HepG2 (cell line): ENCODE results near the gene HCFC2. TPM values are rescaled to one million over a fixed set of nuclear protein-coding genes. Genes with fewer than 3 reads are reported as not detected.

Source experiments
- ATAC-seq: fragments of 200-7000 bp; cut with Tn5 transposase; 3 replicates; pipeline ENCODE4 v1.9.1; 2020; ENCODE audit warnings: mild to moderate bottlenecking, moderate library complexity
- BruUV-seq: library from RNA; stranded (reverse); fragments of 400-500 nt; replicated peaks from 2 replicates; lab custom pipeline; 2021; lab: Mats Ljungman, UMichigan
- CTCF ChIA-PET: fragments of 300-600 bp; formaldehyde crosslinking; extraction: SDS; loops from one replicate; lab custom pipeline; 2021; ENCODE audit warnings: low total read pairs, inconsistent platforms, low intra/inter-chr PET ratio; lab: Yijun Ruan, JAX
- POLR2A ChIA-PET: fragments of 350-600 bp; sonication (Branson Sonifier 250); formaldehyde crosslinking; loops from one replicate; lab custom pipeline; 2020; ENCODE audit warnings: antibody characterized with exemption, inconsistent platforms; lab: Yijun Ruan, JAX
- DNase-seq: peaks from one replicate; pipeline ENCODE4 v3.0.0-alpha.2; 2015; ENCODE audit warnings: low spot score
- FAIRE-seq: peaks from 3 replicates; lab custom pipeline; 2011; peaks lifted over from hg19 to GRCh38; lab: Jason Lieb, UNC
- H2AFZ ChIP-seq: one replicate; pipeline ENCODE4 v1.6.1; 2011; ENCODE audit warnings: low read length, inconsistent platforms
- H3K27ac ChIP-seq: fragments of 300-600 bp; 3 replicates; pipeline ENCODE4 v1.8.0; 2011; ENCODE audit warnings: mixed run types, mild to moderate bottlenecking, mixed read lengths, low read length, inconsistent platforms; ENCODE audit not compliant: insufficient read depth; ENCODE audit errors: extremely low read length
- H3K27me3 ChIP-seq, 2 experiments: fragments of 200-600 bp in 1 of 2; 2 replicates in 1 of 2; 3 replicates in 1 of 2; pipeline versions ENCODE4 v1.6.0 to v1.8.0; 2011; ENCODE audit warnings: low read length in 2 of 2, mild to moderate bottlenecking in 2 of 2, moderate library complexity in 2 of 2, inconsistent platforms in 1 of 2; ENCODE audit not compliant: insufficient read depth in 2 of 2, control insufficient read depth in 1 of 2
- H3K36me3 ChIP-seq, 2 experiments: fragments of 200-600 bp in 1 of 2; replicated peaks in 1 of 2; 2 replicates in 1 of 2; 3 replicates in 1 of 2; pipeline versions ENCODE4 v1.5.1 to v1.8.0; 2011; ENCODE audit warnings: low read length in 2 of 2, inconsistent platforms in 1 of 2; ENCODE audit not compliant: insufficient read depth in 2 of 2, control insufficient read depth in 1 of 2
- H3K4me1 ChIP-seq: 2 replicates; pipeline ENCODE4 v1.5.1; 2012; ENCODE audit warnings: low read length, inconsistent platforms; ENCODE audit not compliant: insufficient read depth
- H3K4me2 ChIP-seq: 2 replicates; pipeline ENCODE4 v1.6.0; 2011; ENCODE audit warnings: low read depth, low read length, inconsistent platforms
- H3K4me3 ChIP-seq, 3 experiments: fragments of 200-600 bp in 1 of 3; sonication (generic), shearing (Covaris generic) in 1 of 3; replicated peaks in 1 of 3; 2 replicates each; pipeline ENCODE4 v1.5.1; 2011 to 2016; ENCODE audit warnings: low read length in 3 of 3, inconsistent platforms in 2 of 3, low read depth in 2 of 3, mild to moderate bottlenecking in 2 of 3, control low read depth in 1 of 3, mixed read lengths in 1 of 3; ENCODE audit not compliant: insufficient read depth in 1 of 3
- H3K79me2 ChIP-seq: one replicate; pipeline ENCODE4 v1.6.1; 2011; ENCODE audit warnings: low read length, inconsistent platforms; ENCODE audit not compliant: insufficient read depth
- H3K9ac ChIP-seq: 2 replicates; pipeline ENCODE4 v1.6.0; 2011; ENCODE audit warnings: mild to moderate bottlenecking, low read depth, low read length, inconsistent platforms; ENCODE audit not compliant: insufficient read depth
- H3K9me3 ChIP-seq: 2 replicates; pipeline ENCODE4 v1.5.1; 2012; ENCODE audit warnings: mild to moderate bottlenecking, low read length
- H4K20me1 ChIP-seq: 2 replicates; pipeline ENCODE4 v1.6.0; 2011; ENCODE audit warnings: inconsistent platforms, mild to moderate bottlenecking, low read length, moderate library complexity; ENCODE audit not compliant: insufficient read depth
- LBX2 ChIP-seq: sonication (generic); formaldehyde crosslinking; IDR thresholded peaks from 2 replicates; pipeline ENCODE4 v1.5.0; 2020; ENCODE audit warnings: missing genetic modification reagents, mild to moderate bottlenecking, borderline replicate concordance
- MNT ChIP-seq: fragments of 450-650 bp; IDR thresholded peaks from 2 replicates; pipeline ENCODE4 v1.6.1; 2016
- MTA1 ChIP-seq: sonication (generic); formaldehyde crosslinking; IDR thresholded peaks from 2 replicates; pipeline ENCODE4 v1.4.0; 2020; ENCODE audit warnings: missing genetic modification reagents, mild to moderate bottlenecking, borderline replicate concordance
- TBX3 ChIP-seq: fragments of 450-650 bp; IDR thresholded peaks from 2 replicates; pipeline ENCODE4 v1.6.1; 2017; ENCODE audit warnings: antibody characterized with exemption, mild to moderate bottlenecking, inconsistent platforms, borderline replicate concordance
- THAP9 ChIP-seq: sonication (generic); formaldehyde crosslinking; IDR thresholded peaks from 2 replicates; pipeline ENCODE4; 2020; ENCODE audit warnings: missing genetic modification reagents, mild to moderate bottlenecking, borderline replicate concordance
- ZBTB10 ChIP-seq: sonication (generic); formaldehyde crosslinking; IDR thresholded peaks from 2 replicates; pipeline ENCODE4 v1.4.0; 2020; ENCODE audit warnings: missing genetic modification reagents, borderline replicate concordance
- ZNF766 ChIP-seq: sonication (generic); formaldehyde crosslinking; IDR thresholded peaks from 2 replicates; pipeline ENCODE4 v1.5.0; 2020; ENCODE audit warnings: missing genetic modification reagents, borderline replicate concordance
- WGBS: methylation state at CpG from one replicate; pipeline ENCODE4 v1.1.6; 2017; ENCODE audit warnings: low lambda C conversion rate; 5-methylcytosine and 5-hydroxymethylcytosine counted together
- in situ Hi-C: cut with HindIII; loops from 2 replicates; pipeline ENCODE4 v1.10.0; 2017; ENCODE audit warnings: low pct_unique_long_range_greater_than_20kb; ENCODE audit not compliant: extremely low pct_ligation_motif_present
- intact Hi-C: fragments of 100-400 bp; cut with micrococcal nuclease; formaldehyde crosslinking; loops from one replicate; pipeline ENCODE4 v1.10.0; 2022; ENCODE audit not compliant: unreplicated experiment
- polyA plus RNA-seq, 8 experiments: library from polyadenylated mRNA; depleted of rRNA in 3 of 8; stranded (reverse) in 7 of 8; unstranded in 1 of 8; fragments of >200 nt; fragmentation: Illumina TruSeq in 4 of 8; extraction: Trizol in 4 of 8; gene quantifications; 2 replicates each; pipeline versions ENCODE4 v1.2.1 to v1.2.3, GENCODE V29; 2011 to 2016; ENCODE audit warnings: low read depth in 4 of 8, missing spikeins in 1 of 8, mixed read lengths in 1 of 8; ENCODE audit not compliant: insufficient read depth in 1 of 8
- total RNA-seq, 5 experiments: library from RNA; depleted of rRNA; stranded (reverse); fragments of >200 nt; fragmentation: Illumina TruSeq; extraction: Trizol; gene quantifications; 2 replicates each; pipeline ENCODE4 v1.2.3, GENCODE V29; 2016; ENCODE audit warnings: low read depth in 1 of 5

HCFC2 gene
- total and polyA plus RNA-seq, 2 of the 13 experiments (the other 11 are each of a cell fraction or from before 2014, with no cell fraction given), result 3.7 to 4.9 TPM

GRCh38 chr12:104133866-104134265 lies 69.5 kb downstream of the HCFC2 start:
- H3K79me2 ChIP-seq, result peaks cover 21% of the 10 kb centered on the region
- no peak overlapping the region for H3K4me3 ChIP-seq
- FAIRE-seq, result no peak
- in situ Hi-C loops (no loop called here), intact Hi-C loops (loop anchor here (10.0 kb wide), 1 partner anchor 169 kb away; the partner anchor contains the start of gene TDG)
- H3K9me3 ChIP-seq, result no peaks in the 10 kb centered on the region
- peaks cover 68% of the 10 kb centered on the region for H3K4me1 ChIP-seq
- no peaks in the 10 kb centered on the region for H4K20me1 ChIP-seq
- no peak overlapping the region for H2AFZ ChIP-seq
- H3K36me3 ChIP-seq, result peaks cover 3 to 10% of the 10 kb centered on the region in 2 experiments; a peak in 3 of 5 replicates
- CTCF ChIA-PET, result no interaction called here
- no peak for TF ChIP-seq MTA1 (CRISPR knock-in tag)
- no TSS peak for BruUV-seq
- DNase-seq, result no peak
- POLR2A ChIA-PET, result no interaction called here
- WGBS, result 94% methylated on average over 1 of the region's 1 CpG
- H3K4me2 ChIP-seq, result no peak overlapping the region
- H3K27me3 ChIP-seq, result no peaks in the 10 kb centered on the region; a peak in 1 of 5 replicates
- no peak overlapping the region for H3K9ac ChIP-seq
- no peak overlapping the region for H3K27ac ChIP-seq
- no peak for ATAC-seq

- H3K36me3 ChIP-seq, result peaks cover 3 to 10% of the 10 kb centered on the region in 2 experiments; a peak in 2 of 5 replicates
- ChIA-PET CTCF (no interaction called here), POLR2A (no interaction called here)
- TF ChIP-seq ZBTB10 (CRISPR knock-in tag), result no peak
- TF ChIP-seq MNT, result no peak
- no peak for TF ChIP-seq THAP9 (CRISPR knock-in tag)
- TF ChIP-seq ZNF766 (CRISPR knock-in tag), result no peak
- no peak for TF ChIP-seq LBX2
- TF ChIP-seq TBX3, result no peak
- BruUV-seq, result no TSS peak
- no peak overlapping the region for H3K4me2 ChIP-seq
- no peak overlapping the region for H3K27ac ChIP-seq
- no peak overlapping the region for H3K9ac ChIP-seq
- ATAC-seq (no peak), FAIRE-seq (no peak), DNase-seq (no peak)
- peaks cover 21% of the 10 kb centered on the region for H3K79me2 ChIP-seq
- no peaks in the 10 kb centered on the region for H4K20me1 ChIP-seq
- H3K9me3 ChIP-seq, result no peaks in the 10 kb centered on the region
- H3K4me3 ChIP-seq, result no peak overlapping the region
- in situ Hi-C loops, result no loop called here
- H2AFZ ChIP-seq, result no peak overlapping the region
- intact Hi-C loops, result loop anchor here (5.0 to 10.0 kb wide), 2 partner anchors 152 to 170 kb away; partner anchors contain the start of gene TDG
- H3K4me1 ChIP-seq, result peaks cover 70% of the 10 kb centered on the region
- no peaks in the 10 kb centered on the region; a peak in 1 of 5 replicates for H3K27me3 ChIP-seq
- 89% methylated on average over 1 of the region's 1 CpG for WGBS
These were observed 70.6 kb downstream of the HCFC2 start for GRCh38 chr12:104134882-104135281.
